ENCODE data around the gene KIF21A. TPM values are rescaled to one million over a fixed set of nuclear protein-coding genes. Genes with fewer than 3 reads are reported as not detected.
A peak's percentile ranks its signal among the peaks of the same experiment; 100 is the strongest.

KIF21A gene
- total and polyA plus RNA-seq, 2 experiments from 2014 or later = 25.0 to 55.1 TPM

GRCh38 chr12:39403376-39403775 lies 39.5 kb downstream of the KIF21A start:
- Histone ChIP-seq H3K4me3 (no peak overlapping the region), H3K4me2 (no peak overlapping the region), H3K9me3 (ENCODE audit: low read depth) (no peaks in the 10 kb centered on the region), H3K27ac (no peak overlapping the region), H3K4me1 (ENCODE audit: insufficient read depth) (no peaks in the 10 kb centered on the region), H3K79me2 (peaks cover 71% of the 10 kb centered on the region), H3K36me3 (replicated peaks; ENCODE audit: insufficient read depth, low read depth) (no peaks in the 10 kb centered on the region), H3K27me3 (no peaks in the 10 kb centered on the region), H3K9me2 (replicated peaks; ENCODE audit: insufficient read depth) (no peaks in the 10 kb centered on the region), H2AFZ (no peak overlapping the region), H4K20me1 (ENCODE audit: insufficient read depth, poor library complexity, severe bottlenecking) (no peaks in the 10 kb centered on the region)
- TF ChIP-seq EZH2phosphoT487 (IDR thresholded peaks at IDR 0.05; ENCODE audit: low read depth, severe bottlenecking, unreplicated experiment) (no peak), CTCF (IDR thresholded peaks at IDR 0.05; ENCODE audit: poor library complexity) (no peak), EZH2 (IDR thresholded peaks at IDR 0.05; ENCODE audit: borderline replicate concordance) (no peak)
- DNase-seq (ENCODE audit: low spot score) = no peak

DNA sequence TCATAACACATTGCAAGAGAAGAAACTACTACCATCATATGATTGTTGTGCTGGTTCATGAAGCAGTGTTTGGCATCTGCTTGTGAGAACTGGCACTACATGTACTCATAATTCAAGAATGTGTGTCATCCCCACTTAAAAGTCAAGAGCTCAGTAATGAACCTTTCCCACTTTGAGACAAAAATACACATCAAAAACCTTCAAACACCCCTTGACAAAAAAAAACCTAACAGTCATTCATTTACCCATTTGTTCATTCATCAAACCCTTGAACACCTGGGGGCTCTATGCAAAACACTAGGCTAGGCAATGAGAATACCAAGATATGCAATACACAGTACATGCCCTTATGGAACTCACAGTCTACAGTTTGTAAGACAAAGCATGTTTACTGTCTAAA lies 40.0 kb downstream of the KIF21A start:
- no peak for DNase-seq (ENCODE audit: low spot score)
- TF ChIP-seq CTCF (IDR thresholded peaks at IDR 0.05; ENCODE audit: poor library complexity) = no peak
- TF ChIP-seq EZH2 (IDR thresholded peaks at IDR 0.05; ENCODE audit: borderline replicate concordance) = no peak

GRCh38 chr12:39401459-39401858 lies 41.5 kb downstream of the KIF21A start:
- no peak for DNase-seq (ENCODE audit: low spot score)
- H3K9me2 ChIP-seq (replicated peaks; ENCODE audit: insufficient read depth) = no peaks in the 10 kb centered on the region
- H4K20me1 ChIP-seq (ENCODE audit: insufficient read depth, poor library complexity, severe bottlenecking) = no peaks in the 10 kb centered on the region
- H3K9me3 ChIP-seq (ENCODE audit: low read depth) = no peaks in the 10 kb centered on the region
- H3K4me3 ChIP-seq = no peak overlapping the region
- no peaks in the 10 kb centered on the region for H3K27me3 ChIP-seq
- H3K4me1 ChIP-seq (ENCODE audit: insufficient read depth) = no peaks in the 10 kb centered on the region
- H3K36me3 ChIP-seq (replicated peaks; ENCODE audit: insufficient read depth, low read depth) = no peaks in the 10 kb centered on the region
- TF ChIP-seq CTCF (IDR thresholded peaks at IDR 0.05; ENCODE audit: poor library complexity) (no peak), EZH2phosphoT487 (IDR thresholded peaks at IDR 0.05; ENCODE audit: low read depth, severe bottlenecking, unreplicated experiment) (no peak), EZH2 (IDR thresholded peaks at IDR 0.05; ENCODE audit: borderline replicate concordance) (no peak)
- H3K79me2 ChIP-seq = peaks cover 63% of the 10 kb centered on the region
- WGBS (ENCODE audit: low lambda C conversion rate, missing lambda C conversion rate) = 74% methylated on average over 2 of the region's 2 CpGs
- no peak overlapping the region for H2AFZ ChIP-seq
- no peak overlapping the region for H3K27ac ChIP-seq
- H3K4me2 ChIP-seq = no peak overlapping the region

More for the DNA sequence above, 40.0 kb downstream of the KIF21A start:
- H3K9me3 ChIP-seq (ENCODE audit: low read depth) = no peaks in the 10 kb centered on the region
- H3K4me1 ChIP-seq (ENCODE audit: insufficient read depth) = no peaks in the 10 kb centered on the region
- no peaks in the 10 kb centered on the region for H3K36me3 ChIP-seq (replicated peaks; ENCODE audit: insufficient read depth, low read depth)
- no peaks in the 10 kb centered on the region for H4K20me1 ChIP-seq (ENCODE audit: insufficient read depth, poor library complexity, severe bottlenecking)
- H3K79me2 ChIP-seq = peaks cover 72% of the 10 kb centered on the region
- H3K27ac ChIP-seq = no peak overlapping the region
- no peaks in the 10 kb centered on the region for H3K27me3 ChIP-seq
- H2AFZ ChIP-seq = no peak overlapping the region
- H3K9me2 ChIP-seq (replicated peaks; ENCODE audit: insufficient read depth) = no peaks in the 10 kb centered on the region
- no peak overlapping the region for H3K4me3 ChIP-seq
- H3K4me2 ChIP-seq = no peak overlapping the region

DNA sequence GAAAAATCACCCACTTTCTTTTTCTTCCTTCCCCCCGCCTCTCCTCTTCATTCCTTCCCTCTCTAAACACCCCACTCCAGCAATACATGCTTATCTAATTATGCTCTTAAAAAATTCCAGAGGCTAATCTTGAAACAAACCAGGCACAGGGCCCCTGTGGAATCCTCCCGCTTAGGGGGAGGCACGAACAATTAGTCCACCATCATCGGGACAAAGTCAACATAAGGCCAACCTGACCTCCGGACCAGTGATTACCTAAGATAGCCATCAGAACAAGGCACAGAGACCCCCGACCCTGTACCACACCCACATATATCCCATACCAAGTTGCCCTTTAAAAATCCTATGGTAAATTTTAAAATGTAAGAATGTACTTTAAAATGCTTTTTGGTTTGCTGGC lies 47.1 kb downstream of the KIF21A start:
- no peaks in the 10 kb centered on the region for H3K27me3 ChIP-seq
- no peak for DNase-seq (ENCODE audit: low spot score)
- H3K4me2 ChIP-seq = peak overlapping the region; percentile 70
- no peaks in the 10 kb centered on the region for H3K36me3 ChIP-seq (replicated peaks; ENCODE audit: insufficient read depth, low read depth)
- TF ChIP-seq CTCF (IDR thresholded peaks at IDR 0.05; ENCODE audit: poor library complexity) (no peak), EZH2 (IDR thresholded peaks at IDR 0.05; ENCODE audit: borderline replicate concordance) (no peak), EZH2phosphoT487 (IDR thresholded peaks at IDR 0.05; ENCODE audit: low read depth, severe bottlenecking, unreplicated experiment) (no peak)
- peaks cover 55% of the 10 kb centered on the region for H3K79me2 ChIP-seq
- H3K4me1 ChIP-seq (ENCODE audit: insufficient read depth) = peaks cover 34% of the 10 kb centered on the region
- no peaks in the 10 kb centered on the region for H4K20me1 ChIP-seq (ENCODE audit: insufficient read depth, poor library complexity, severe bottlenecking)
- 6% methylated on average over 6 of the region's 6 CpGs for WGBS (ENCODE audit: low lambda C conversion rate, missing lambda C conversion rate)
- H3K4me3 ChIP-seq = no peak overlapping the region
- no peaks in the 10 kb centered on the region for H3K9me3 ChIP-seq (ENCODE audit: low read depth)
- no peaks in the 10 kb centered on the region for H3K9me2 ChIP-seq (replicated peaks; ENCODE audit: insufficient read depth)
- H3K27ac ChIP-seq = peak overlapping the region; percentile 76
- peak overlapping the region; percentile 51 for H2AFZ ChIP-seq
